Uterus (tissue), 2 donors: ENCODE results near the gene TUNAR.

Experiments
- CTCF ChIP-seq, 4 experiments: fragments of 200-600 bp in 2 of 4; fragments of 450-650 bp in 2 of 4; sonication (generic) in 2 of 4; IDR thresholded peaks; one replicate each; pipeline ENCODE4 v1.5.1; 2016 to 2019; ENCODE audit warnings: antibody characterized with exemption in 4 of 4, mild to moderate bottlenecking in 2 of 4, moderate library complexity in 1 of 4
- POLR2A ChIP-seq, 2 donors: fragments of 450-650 bp; IDR thresholded peaks; one replicate each; pipeline ENCODE4 v1.6.1; 2016; ENCODE audit warnings: antibody characterized with exemption in 2 of 2, mild to moderate bottlenecking in 1 of 2, moderate library complexity in 1 of 2

GRCh38 chr14:95872777-95873176 is 3.9 kb upstream of the TUNAR start:
- TF ChIP-seq CTCF (IDR thresholded peaks at IDR 0.05) (no peak), POLR2A (IDR thresholded peaks at IDR 0.05) (no peak)
